Endodermal cell (in vitro differentiated cells): ENCODE measurements around the gene KREMEN1. TPM values are rescaled to one million over a fixed set of nuclear protein-coding genes. Genes with fewer than 3 reads are reported as not detected.

ENCODE experiments used
- DNase-seq: peaks from one replicate; pipeline ENCODE4 v3.0.0-alpha.2; 2017
- H3K27ac ChIP-seq: 2 replicates; pipeline ENCODE4 v1.5.1; 2013; ENCODE audit warnings: mild to moderate bottlenecking, low read depth, low read length, moderate library complexity
- H3K27me3 ChIP-seq: 2 replicates; pipeline ENCODE4 v1.6.1; 2013; ENCODE audit warnings: mild to moderate bottlenecking, low read length, moderate library complexity; ENCODE audit not compliant: insufficient read depth, control insufficient read depth, poor library complexity, severe bottlenecking
- H3K36me3 ChIP-seq: 2 replicates; pipeline ENCODE4 v1.7.0; 2013; ENCODE audit warnings: mild to moderate bottlenecking, low read length, moderate library complexity; ENCODE audit not compliant: control insufficient read depth, insufficient read depth
- H3K4me1 ChIP-seq: one replicate; pipeline ENCODE4 v1.7.0; 2013; ENCODE audit warnings: low read length; ENCODE audit not compliant: control insufficient read depth, insufficient read depth
- H3K4me3 ChIP-seq: 2 replicates; pipeline ENCODE4 v1.5.1; 2013; ENCODE audit warnings: mild to moderate bottlenecking, low read length, moderate library complexity
- H3K9ac ChIP-seq: 2 replicates; pipeline ENCODE4 v1.6.1; 2013; ENCODE audit warnings: mild to moderate bottlenecking, low read length, moderate library complexity; ENCODE audit not compliant: poor library complexity, severe bottlenecking; ENCODE audit errors: extremely low read depth
- H3K9me3 ChIP-seq: 2 replicates; pipeline ENCODE4 v1.6.1; 2013; ENCODE audit warnings: mild to moderate bottlenecking, low read length, moderate library complexity; ENCODE audit not compliant: control insufficient read depth
- H3K27ac Mint-ChIP-seq: 2 replicates; pipeline ENCODE4 v1.8.0; 2020; ENCODE audit warnings: mixed read lengths
- H3K27me3 Mint-ChIP-seq: 2 replicates; pipeline ENCODE4 v1.8.0; 2021; ENCODE audit warnings: mild to moderate bottlenecking, mixed read lengths; ENCODE audit not compliant: insufficient read depth
- H3K36me3 Mint-ChIP-seq: 2 replicates; pipeline ENCODE4 v1.8.0; 2020; ENCODE audit warnings: low read depth, mixed read lengths
- H3K4me1 Mint-ChIP-seq: 2 replicates; pipeline ENCODE4 v1.8.0; 2020; ENCODE audit warnings: mixed read lengths
- H3K4me3 Mint-ChIP-seq: 2 replicates; pipeline ENCODE4 v1.8.0; 2020; ENCODE audit warnings: mild to moderate bottlenecking, moderate library complexity, mixed read lengths
- H3K9me3 Mint-ChIP-seq: 2 replicates; pipeline ENCODE4 v1.8.0; 2020; ENCODE audit warnings: mild to moderate bottlenecking, mixed read lengths
- WGBS, 2 experiments: methylation state at CpG; one replicate each; pipeline versions ENCODE4 v1.1.5 to v1.1.7; 2013; ENCODE audit warnings: missing lambda C conversion rate in 2 of 2, mixed read lengths in 1 of 2; ENCODE audit not compliant: insufficient coverage in 1 of 2, insufficient read length in 1 of 2; 5-methylcytosine and 5-hydroxymethylcytosine counted together
- total RNA-seq, 2 donors: library from RNA; stranded (reverse); fragmentation: NEBNext Ultra II Directional in 1 of 2; extraction: Animal tissue kit (Norgen Biotek cat#: 25700) in 1 of 2; gene quantifications; 2 replicates in 1 of 2; 3 replicates in 1 of 2; pipeline ENCODE4 v1.2.1, GENCODE V29; 2021
- TF ChIP-seq, protein P1 (sequence below): fragments of 200-600 bp; sonication (generic); conservative IDR thresholded peaks from 2 replicates; pipeline ENCODE4 v1.5.0; 2021; ENCODE audit warnings: antibody characterized with exemption, mild to moderate bottlenecking

Gene KREMEN1
- total RNA-seq, 2 donors from 2014 or later = 6.2 to 7.5 TPM

DNA sequence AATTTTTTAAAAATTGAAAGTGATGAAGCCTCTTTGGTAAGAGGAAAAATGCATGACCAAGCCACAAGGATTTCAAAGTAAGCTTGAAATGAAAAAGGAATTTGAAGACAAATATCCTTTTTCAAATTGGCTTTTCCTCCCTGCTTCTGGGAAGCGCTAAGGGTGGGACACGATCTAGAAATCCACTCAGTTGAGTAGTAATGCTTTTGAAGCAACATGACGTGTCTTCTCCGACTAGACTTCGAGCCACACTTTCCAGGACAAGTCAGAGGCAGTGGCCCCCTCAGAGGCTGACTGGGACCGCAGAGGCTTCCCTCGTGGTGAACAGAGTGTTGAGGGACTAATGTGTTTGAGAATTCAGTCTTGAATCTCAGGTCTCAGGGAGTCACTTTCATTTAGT, 39.8 kb downstream of the KREMEN1 start:
- H3K27me3 Mint-ChIP-seq = no peaks in the 10 kb centered on the region
- peaks cover 5% of the 10 kb centered on the region for H3K4me1 Mint-ChIP-seq
- no peak for DNase-seq
- TF ChIP-seq, protein P1, sequence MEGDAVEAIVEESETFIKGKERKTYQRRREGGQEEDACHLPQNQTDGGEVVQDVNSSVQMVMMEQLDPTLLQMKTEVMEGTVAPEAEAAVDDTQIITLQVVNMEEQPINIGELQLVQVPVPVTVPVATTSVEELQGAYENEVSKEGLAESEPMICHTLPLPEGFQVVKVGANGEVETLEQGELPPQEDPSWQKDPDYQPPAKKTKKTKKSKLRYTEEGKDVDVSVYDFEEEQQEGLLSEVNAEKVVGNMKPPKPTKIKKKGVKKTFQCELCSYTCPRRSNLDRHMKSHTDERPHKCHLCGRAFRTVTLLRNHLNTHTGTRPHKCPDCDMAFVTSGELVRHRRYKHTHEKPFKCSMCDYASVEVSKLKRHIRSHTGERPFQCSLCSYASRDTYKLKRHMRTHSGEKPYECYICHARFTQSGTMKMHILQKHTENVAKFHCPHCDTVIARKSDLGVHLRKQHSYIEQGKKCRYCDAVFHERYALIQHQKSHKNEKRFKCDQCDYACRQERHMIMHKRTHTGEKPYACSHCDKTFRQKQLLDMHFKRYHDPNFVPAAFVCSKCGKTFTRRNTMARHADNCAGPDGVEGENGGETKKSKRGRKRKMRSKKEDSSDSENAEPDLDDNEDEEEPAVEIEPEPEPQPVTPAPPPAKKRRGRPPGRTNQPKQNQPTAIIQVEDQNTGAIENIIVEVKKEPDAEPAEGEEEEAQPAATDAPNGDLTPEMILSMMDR = no peak
- Histone ChIP-seq H3K27ac (no peak overlapping the region), H3K27me3 (no peaks in the 10 kb centered on the region), H3K36me3 (no peaks in the 10 kb centered on the region), H3K4me3 (no peak overlapping the region), H3K9me3 (no peaks in the 10 kb centered on the region), H3K9ac (no peak overlapping the region), H3K4me1 (no peaks in the 10 kb centered on the region)
- H3K9me3 Mint-ChIP-seq = no peaks in the 10 kb centered on the region
- no peak overlapping the region for H3K27ac Mint-ChIP-seq
- H3K4me3 Mint-ChIP-seq = no peak overlapping the region
- 93 to 100% methylated on average over 5 to 7 of the region's 7 CpGs for WGBS, 2 experiments
- no peaks in the 10 kb centered on the region for H3K36me3 Mint-ChIP-seq

GRCh38 chr22:29113319-29113718, 40.5 kb downstream of the KREMEN1 start:
- Mint-ChIP-seq H3K27me3 (no peaks in the 10 kb centered on the region), H3K9me3 (peaks cover 6% of the 10 kb centered on the region), H3K27ac (no peak overlapping the region), H3K4me3 (no peak overlapping the region), H3K4me1 (peaks cover 5% of the 10 kb centered on the region), H3K36me3 (peaks cover 6% of the 10 kb centered on the region)
- H3K27ac ChIP-seq = no peak overlapping the region
- no peaks in the 10 kb centered on the region for H3K27me3 ChIP-seq
- DNase-seq = no peak
- no peaks in the 10 kb centered on the region for H3K36me3 ChIP-seq
- no peak overlapping the region for H3K9ac ChIP-seq
- H3K4me1 ChIP-seq = no peaks in the 10 kb centered on the region
- no peaks in the 10 kb centered on the region for H3K9me3 ChIP-seq
- WGBS, 2 experiments = 96 to 100% methylated on average over 1 to 4 of the region's 4 CpGs
- H3K4me3 ChIP-seq = no peak overlapping the region
- TF ChIP-seq, protein P1 = no peak

- no peak overlapping the region for H3K4me3 ChIP-seq
- H3K27me3 ChIP-seq = no peaks in the 10 kb centered on the region
- TF ChIP-seq, protein P1 = no peak
- peaks cover 7% of the 10 kb centered on the region for H3K36me3 Mint-ChIP-seq
- 91% methylated on average over 3 of the region's 4 CpGs; no CpG with 5 or more reads in 1 of the 2 experiments for WGBS, 2 experiments
- no peaks in the 10 kb centered on the region for H3K9me3 ChIP-seq
- no peak overlapping the region for H3K27ac ChIP-seq
- peaks cover 8% of the 10 kb centered on the region for H3K9me3 Mint-ChIP-seq
- H3K4me1 Mint-ChIP-seq = peaks cover 3% of the 10 kb centered on the region
- no peak overlapping the region for H3K4me3 Mint-ChIP-seq
- no peak overlapping the region for H3K27ac Mint-ChIP-seq
- no peaks in the 10 kb centered on the region for H3K4me1 ChIP-seq
- peaks cover under 1% of the 10 kb centered on the region for H3K27me3 Mint-ChIP-seq
- no peak overlapping the region for H3K9ac ChIP-seq
- H3K36me3 ChIP-seq = no peaks in the 10 kb centered on the region
- no peak for DNase-seq
Measured at GRCh38 chr22:29114392-29114791, 41.6 kb downstream of the KREMEN1 start.
